ENCODE data around the gene CIDEB.
"Not testable (repeated sequence)": the region's sequence is repeated elsewhere in the genome, so short reads cannot be mapped to it uniquely, and the experiment has no call there.

Gene CIDEB

DNA sequence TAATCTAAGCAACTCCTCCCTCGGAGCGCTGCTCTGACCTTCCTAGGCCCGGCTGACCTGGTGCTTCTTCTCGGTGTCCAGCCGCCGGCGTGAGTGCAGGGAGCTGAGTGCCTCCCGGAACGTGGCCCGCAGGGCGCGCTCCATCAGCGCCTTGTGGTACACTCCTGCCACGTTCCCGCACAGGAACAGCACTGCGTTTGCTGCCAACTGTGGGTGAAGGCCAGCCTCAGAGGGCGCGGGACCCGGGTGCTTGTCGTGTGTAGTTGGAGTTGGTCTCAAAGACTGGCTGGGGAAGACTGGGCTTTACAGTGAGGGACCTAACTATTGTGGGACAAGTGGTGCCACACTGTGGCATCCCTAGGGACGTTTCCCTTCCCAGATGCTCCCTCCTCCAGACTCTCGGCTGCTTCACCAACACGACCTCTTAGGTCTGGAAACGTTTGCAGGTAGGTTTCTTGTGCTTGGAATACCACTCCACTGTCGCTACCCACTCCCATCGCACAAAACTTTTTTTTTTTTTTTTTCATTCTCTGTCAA is 24.0 kb upstream of the CIDEB start:
- no peak for DNase-seq

DNA sequence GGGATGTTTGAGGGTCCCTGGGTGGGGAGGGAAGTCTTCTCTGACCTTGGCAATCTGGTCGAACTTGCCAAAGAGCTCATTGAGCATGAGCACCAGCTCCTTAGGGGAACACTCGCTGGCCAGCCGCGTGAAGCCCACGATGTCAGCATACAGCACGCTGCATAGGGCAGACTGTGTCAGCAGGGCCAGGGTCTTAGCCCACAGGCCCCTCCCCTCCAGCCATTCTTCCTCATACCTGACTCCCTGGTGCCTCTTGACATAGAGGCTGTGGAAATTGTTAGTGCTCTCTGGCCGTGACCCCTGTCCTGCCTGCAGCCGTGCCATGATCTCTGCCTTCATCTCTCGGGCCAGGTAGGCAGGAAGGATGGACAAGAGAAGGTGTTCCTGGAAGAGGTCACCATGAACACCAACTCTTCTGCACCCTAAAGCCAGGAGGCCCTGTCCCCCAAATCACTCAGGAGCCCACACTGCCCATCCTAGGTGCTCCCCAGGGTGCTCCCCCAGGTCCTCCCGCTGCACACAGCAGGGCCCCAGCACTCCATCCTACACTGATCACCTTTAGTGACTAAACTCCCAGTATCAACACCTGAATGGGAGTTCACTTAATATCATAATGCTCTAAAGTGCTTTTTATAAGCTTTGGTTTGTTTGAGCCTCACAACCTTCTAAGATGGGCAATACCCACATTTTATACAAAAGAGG is 23.3 kb upstream of the CIDEB start:
- no peak for DNase-seq

DNA sequence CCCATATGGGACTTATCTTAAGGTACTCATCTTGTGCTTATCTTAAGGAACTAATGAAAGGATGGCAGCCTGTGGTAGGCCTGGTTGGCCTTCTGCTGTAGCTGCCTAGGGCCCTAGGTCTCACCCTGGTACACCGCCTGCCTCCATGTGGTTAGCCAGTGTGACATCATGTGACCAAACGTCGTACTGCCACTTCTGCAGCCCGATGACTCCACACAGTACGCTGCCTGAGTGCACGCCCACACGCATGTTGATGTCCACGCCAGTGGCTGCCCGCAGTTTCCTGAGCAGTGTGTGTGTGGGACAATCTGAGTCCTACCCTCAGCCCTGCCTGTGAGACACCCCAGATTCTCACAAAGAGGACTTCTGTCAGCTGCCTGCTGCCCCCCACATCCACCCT is 22.0 kb upstream of the CIDEB start:
- DNase-seq = peak; percentile 44

DNA sequence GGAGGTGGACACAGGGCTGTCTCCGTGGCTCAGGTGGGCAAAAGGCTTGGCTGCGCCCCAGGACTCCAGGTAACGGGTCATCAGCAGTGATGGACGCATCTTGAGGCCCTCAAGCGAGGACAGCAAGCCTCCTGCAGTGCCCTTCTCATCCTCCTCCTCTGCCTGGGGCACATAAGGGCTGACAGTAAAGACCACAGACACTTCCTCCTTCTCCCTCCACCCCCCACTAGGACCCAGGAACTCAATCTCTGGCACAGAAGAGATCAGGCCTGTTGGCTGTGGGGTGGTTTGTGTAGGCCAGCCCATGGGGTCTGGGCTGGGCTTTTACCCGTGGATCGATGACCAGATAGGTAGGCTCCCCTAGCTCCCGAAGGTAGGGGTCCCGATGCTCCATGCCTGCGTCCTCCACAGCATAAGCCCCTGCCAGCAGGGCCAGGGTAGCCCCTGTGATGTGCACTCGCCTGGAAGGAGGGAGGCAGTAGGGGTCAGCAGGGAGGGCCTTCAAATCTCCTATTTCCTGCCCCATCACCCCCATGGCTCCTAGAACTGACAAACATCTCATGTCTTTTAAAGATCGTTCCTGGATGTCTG is 21.4 kb upstream of the CIDEB start:
- DNase-seq = no peak

DNA sequence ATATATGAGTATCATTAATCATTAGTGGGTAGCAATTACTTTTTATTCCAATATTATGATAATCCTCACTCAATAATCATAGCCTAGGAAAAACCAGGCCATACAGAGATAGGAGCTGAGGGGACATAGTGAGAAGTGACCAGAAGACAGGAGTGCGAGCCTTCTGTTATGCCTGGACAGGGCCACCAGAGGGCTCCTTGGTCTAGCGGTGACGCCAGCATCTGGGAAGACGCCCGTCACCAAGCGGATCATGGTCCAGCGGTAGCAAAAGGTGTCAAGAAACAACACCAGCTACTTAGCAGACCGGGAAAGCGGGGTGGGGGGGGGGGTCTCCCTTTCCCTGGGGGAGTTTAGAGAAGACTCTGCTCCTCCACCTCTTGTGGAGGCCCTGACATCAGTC is 20.1 kb upstream of the CIDEB start:
- DNase-seq = not testable (repeated sequence)

DNA sequence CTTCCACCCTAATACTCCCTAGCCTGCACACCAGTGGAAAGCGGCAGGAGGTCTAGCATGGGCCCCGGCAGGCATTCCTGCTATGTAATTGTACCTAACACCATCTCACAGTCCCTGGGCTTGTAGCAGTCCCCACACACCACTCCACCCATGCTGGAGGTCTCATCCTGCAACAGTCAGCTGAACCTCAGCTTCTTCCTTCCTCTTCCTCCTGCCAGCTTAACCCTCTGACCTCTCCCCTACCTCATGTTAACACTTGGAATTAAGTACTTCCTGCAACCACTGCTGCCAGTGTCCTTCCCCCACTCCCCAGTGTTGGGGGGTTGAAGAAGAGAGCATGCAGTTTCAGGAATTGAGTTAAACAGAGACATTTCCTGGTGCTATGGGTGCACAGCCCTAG is 19.5 kb upstream of the CIDEB start:
- DNase-seq = no peak

DNA sequence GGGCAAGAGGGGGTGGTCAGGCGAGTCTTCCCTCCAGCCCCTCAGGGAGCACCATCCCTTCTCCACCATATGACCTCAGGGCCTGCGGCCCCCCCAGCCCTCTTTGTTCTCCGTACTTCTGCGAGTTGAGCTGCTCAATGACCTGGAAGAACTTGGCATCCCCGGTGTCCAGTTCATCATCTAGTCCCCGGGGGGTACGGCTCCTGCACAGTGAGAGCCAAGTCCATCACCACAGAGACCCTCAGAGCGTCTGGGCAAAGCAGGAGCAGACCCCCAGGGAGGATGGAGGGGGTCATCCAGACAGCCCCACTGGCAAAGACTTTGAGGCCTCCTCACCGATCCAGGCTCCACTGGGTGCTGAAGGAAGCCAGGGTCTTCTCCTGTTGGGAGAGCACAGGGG is 18.2 kb upstream of the CIDEB start:
- no peak for DNase-seq

DNA sequence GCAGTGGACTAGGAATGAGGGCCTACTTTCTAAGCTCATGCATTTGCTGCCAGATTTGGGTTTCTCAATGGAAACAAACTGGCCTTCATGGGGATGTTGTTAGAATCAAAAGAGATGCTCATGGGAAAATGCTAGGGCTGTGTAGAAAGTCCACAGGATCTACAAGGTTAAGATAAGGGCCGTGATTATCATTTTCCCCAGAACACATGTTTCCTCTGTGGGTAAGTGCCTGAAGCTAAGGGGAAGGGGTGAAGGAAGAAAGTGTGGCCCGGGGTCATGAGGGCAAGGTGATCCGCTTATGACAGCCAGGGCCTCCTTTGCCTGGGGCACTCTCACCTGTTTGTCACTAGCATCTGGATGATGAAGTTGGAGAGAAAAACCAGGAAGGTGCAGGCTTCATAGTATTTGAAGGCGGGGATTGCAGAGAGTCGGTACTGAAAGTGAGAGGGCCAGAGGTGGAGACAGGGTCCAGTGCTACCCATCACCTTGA is 17.3 kb upstream of the CIDEB start:
- DNase-seq = no peak

DNA sequence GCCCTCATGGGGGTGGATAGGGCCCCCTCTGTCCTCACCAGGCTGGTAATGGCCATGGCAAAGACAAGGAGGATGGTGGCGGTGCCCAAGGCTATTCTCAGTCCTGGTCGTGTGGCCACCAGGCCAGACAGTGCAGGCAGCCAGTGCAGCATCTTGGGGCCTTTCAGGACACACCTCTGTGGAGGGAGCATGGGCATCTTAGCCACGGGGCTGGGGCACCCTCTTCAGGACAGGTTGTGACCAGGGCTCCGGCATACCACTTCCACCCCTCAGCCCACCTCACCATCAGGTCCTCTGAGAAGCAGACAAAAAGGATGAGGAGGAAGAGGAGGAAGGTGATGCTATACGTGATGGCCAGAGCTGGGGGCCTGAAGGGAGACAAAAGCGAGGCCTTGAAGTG is 16.2 kb upstream of the CIDEB start:
- no peak for DNase-seq

DNA sequence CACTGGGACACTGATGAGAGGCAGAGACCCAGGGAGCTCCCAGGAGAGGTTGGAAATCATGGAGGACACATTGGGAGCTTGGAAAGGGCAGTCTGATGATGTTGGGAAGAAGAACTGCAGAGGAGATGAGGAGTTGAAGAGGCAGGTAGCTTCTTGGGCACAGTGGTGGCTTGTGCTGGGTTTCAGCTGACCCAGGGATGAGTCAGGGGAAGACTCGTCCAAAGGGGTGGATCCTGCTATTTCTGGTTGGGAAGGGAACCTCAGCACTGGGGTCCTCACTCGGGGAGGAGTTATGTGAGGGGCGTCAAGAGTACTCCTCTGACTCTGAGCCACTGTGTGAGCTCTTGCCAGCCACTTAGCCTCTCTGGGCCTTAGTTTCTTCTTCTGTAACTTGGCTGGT is 15.6 kb upstream of the CIDEB start:
- DNase-seq = no peak

DNA sequence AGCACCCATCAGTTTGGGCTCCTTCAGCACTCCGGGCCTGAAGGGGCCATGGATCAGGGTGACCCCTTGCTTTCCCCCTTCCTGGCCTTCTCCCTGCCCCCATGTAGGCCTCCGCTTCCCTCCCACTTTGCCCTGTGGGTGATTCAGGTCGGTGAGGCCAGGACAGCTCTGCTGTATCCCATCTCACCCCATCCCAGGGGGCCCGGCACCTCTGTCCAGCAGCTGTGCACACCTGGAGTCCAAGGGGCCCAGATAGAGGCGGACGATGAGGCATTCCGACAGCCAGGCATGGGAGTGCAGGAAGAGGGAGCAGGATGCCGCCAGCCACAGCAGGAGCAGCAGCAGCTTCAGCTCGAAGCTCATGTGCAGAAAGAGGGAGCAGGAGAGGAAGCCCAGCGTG is 14.9 kb upstream of the CIDEB start:
- no peak for DNase-seq

DNA sequence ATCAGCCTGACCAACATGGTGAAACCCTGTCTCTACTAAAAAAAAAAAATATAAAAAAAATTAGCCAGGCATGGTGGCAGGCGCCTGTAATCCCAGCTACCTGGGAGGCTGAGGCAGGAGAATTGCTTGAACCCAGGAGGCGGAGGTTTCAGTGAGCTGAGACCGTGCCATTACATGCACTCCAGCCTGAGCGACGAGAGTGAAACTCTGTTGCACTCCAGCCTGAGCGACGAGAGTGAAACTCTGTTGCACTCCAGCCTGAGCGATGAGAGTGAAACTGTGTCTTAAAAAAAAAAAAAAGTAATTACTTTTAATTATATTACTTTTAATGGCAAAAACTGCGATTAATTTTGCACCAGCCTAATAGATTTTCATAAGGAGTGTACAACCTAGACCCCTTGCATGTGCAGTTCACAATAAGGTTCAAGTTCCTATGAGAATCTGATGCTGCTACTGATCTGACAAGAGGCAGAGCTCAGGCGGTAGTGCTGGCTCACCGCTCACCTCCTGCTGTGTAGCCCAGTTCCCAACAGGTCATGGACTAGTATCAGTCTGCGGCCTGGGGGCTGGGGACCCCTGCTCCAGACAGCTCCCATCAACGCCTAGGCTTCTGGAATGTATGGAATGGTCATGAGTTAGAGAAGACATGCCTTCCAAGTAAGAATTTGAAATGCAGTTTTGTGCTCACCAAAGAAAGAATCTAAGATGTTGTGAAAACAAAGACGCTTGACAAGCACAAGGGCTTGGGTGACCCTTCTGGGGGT is 13.6 kb upstream of the CIDEB start:
- DNase-seq = no peak

DNA sequence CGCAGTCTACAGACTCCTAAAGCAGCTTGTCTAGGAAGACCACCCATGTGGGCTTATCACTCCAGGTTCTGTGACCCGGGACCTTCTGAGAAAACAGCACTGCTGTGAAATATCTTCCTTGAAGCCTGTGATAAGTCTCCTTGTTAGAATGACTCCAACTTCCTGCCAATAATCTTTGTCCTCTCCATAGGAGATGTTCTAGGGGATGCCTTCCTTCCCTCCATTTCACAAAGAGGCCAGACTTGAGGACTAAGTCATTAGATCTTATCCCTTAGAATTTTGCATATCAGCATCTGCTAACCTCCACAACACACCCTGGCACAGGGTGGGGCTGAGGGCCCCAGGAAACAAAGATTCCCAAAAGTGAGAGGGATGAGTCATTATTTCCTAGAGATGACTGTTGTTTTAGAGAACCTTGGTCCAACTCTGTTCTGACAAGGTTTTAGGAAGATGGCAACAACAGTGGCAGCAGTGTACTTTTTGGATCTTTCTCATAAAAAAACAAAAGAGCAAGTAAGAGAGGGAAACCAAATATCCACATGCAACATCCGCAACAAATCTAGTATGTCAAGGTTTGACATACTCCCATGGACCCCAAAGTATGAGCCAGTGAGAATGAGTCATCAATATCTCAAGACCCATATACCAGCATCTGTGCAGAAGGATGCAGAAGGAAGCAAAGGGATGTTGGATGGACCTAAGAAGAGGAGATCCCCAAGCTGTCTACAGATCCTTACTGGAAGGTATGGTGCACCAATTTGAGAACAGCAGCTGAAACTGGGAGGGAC is 9.6 kb upstream of the CIDEB start:
- no peak for DNase-seq

DNA sequence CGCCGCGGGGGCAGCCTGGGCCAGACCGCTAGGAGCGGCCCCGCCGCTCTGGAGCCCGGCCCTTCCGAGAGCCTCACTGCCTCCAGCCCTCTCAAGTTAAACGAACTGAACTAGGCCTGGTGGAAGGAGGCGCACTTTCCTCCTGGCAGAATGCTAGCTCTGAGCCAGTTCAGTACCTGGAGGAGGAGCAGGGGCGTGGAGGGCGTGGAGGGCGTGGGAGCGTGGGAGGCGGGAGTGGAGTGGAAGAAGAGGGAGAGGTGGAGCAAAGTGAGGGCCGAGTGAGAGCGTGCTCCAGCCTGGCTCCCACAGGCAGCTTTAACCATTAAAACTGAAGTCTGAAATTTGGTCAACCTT is 8.8 kb upstream of the CIDEB start:
- DNase-seq = no peak

DNA sequence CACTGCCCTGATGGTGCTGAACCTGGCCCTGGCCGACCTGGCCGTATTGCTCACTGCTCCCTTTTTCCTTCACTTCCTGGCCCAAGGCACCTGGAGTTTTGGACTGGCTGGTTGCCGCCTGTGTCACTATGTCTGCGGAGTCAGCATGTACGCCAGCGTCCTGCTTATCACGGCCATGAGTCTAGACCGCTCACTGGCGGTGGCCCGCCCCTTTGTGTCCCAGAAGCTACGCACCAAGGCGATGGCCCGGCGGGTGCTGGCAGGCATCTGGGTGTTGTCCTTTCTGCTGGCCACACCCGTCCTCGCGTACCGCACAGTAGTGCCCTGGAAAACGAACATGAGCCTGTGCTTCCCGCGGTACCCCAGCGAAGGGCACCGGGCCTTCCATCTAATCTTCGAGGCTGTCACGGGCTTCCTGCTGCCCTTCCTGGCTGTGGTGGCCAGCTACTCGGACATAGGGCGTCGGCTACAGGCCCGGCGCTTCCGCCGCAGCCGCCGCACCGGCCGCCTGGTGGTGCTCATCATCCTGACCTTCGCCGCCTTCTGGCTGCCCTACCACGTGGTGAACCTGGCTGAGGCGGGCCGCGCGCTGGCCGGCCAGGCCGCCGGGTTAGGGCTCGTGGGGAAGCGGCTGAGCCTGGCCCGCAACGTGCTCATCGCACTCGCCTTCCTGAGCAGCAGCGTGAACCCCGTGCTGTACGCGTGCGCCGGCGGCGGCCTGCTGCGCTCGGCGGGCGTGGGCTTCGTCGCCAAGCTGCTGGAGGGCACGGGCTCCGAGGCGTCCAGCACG is 8.2 kb upstream of the CIDEB start:
- DNase-seq = no peak

DNA sequence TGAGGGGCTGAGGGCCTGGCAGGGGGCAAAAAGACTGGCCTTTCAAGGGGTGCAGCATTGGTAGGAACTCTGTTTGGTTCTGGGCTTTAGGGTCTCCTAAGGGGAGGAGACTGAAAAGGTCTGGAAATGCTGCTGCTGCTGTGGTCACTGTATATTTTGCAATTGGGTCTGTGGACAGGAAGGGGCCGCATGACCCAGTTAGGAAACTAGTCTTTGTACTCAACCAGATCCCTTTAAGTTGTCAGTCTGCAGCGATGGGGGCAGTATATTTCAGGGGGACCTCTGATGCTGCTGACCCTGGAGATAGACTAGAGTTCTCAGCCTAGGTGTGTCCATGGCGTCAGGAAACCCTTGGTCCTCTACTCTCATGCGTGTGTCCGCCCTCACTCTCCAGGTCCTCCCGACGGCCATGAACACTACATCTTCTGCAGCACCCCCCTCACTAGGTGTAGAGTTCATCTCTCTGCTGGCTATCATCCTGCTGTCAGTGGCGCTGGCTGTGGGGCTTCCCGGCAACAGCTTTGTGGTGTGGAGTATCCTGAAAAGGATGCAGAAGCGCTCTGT is 7.5 kb upstream of the CIDEB start:
- DNase-seq = no peak

DNA sequence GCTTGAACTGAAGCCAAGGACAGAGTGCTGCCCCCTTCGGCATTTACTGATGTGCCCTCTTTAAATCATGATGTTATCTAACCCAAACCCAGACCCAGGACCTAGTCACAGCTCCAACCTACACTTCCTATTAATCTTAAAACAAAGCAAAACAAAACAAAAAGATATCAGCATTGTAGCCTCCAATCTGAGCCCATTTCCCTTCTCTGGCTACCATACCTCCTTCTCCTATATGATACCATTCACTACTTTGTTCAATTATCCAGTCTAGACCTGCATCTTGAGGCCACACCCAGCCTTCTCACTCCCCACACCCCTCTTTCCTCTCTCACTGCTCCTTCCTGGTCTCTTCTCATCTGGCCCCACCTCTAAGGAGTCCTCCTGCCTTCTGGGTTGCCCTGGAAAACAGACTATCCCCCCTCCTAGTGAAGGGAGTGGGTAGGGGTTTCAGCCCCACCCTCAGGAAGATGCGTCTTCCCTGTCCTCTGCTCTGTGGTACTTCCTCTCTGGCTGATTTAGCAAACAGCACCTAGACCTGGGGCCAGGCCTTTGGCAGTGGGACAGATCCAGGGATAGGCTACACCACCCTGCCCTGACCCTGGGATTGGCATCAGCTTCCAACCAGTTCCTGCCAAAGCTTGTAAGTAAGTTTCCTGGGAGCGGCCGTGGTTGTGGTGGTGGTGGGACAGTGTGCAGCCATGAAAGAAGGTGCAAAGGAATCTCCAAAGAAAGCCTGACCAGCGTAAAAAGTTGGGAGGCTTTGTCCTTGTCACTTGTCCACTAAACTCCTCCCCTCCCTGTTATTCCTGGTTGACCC is 6.8 kb upstream of the CIDEB start:
- no peak for DNase-seq

DNA sequence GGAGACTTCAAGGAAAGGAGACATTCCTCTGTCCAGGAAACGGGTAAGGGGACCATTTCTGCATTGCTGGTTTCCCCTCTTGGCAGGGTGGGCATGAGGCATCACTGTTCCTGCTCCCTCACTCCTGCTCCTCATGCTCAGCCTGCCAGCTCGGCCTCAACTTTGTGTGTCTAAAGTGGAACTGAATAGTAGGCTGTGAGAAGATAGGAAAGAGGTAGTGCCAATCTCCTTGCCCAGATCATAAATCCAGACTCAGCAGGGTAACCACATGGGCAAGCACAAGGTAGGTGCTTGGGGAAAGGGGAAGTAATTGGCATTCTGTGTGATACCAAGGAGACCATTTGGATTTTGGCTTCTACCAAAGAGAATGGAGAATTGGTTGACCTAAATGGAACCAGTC is 6.1 kb upstream of the CIDEB start:
- no peak for DNase-seq

DNA sequence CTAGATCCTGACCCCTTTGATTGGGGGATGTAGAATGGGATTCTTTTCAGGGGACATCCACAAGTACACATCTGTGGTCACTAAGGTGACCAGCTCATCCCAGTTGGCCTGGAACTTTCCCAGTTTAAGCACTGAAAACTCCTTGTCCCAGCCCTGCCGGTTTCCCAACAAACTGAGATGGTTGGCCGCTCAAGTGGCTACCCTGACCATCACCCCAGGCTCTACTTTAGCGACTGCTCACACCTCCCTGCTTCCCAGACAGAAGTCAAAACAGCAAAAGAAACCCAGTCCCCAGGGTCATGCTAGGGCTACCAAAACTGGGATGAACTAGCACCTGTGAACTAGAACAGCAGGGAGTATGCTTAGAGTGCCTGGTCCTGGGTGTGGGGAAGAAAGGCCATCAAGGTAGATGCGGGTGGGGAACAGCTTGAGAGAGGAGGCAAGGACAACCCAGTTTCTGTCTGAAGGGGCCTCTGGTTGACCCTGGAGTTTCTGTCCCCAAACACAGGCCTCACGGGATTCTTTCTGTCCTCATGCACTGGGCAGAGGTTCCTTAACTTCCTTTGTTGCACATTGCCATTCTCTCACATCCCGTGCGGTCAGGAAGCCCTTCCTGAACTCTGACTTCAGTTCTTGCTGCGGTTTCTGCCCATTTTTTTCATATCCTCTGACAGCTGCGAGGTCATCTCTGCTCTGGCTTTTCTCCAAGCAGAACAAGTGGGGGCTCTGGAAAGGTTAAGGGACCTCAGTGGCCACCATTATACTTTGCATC is 5.1 kb upstream of the CIDEB start:
- no peak for DNase-seq
